Adrenal gland (tissue), 5 donors: ENCODE data around the gene SNX25.

Experiments used
- CTCF ChIP-seq, 6 experiments: fragments of 450-650 bp in 4 of 6; fragments of 200-600 bp in 2 of 6; sonication (generic) in 1 of 6; IDR thresholded peaks; 1 replicate in 5 of 6; 2 replicates in 1 of 6; pipeline versions ENCODE4 v1.5.1 to v1.8.0; 2016 to 2021; ENCODE audit warnings: antibody characterized with exemption in 6 of 6, mild to moderate bottlenecking in 2 of 6, moderate library complexity in 1 of 6
- POLR2A ChIP-seq, 2 donors: fragments of 450-650 bp; IDR thresholded peaks; one replicate each; pipeline ENCODE4 v1.6.1; 2017; ENCODE audit warnings: antibody characterized with exemption in 2 of 2, mild to moderate bottlenecking in 2 of 2, moderate library complexity in 1 of 2
- donor health status: DM: no; HTN: no; CAD: no.

DNA sequence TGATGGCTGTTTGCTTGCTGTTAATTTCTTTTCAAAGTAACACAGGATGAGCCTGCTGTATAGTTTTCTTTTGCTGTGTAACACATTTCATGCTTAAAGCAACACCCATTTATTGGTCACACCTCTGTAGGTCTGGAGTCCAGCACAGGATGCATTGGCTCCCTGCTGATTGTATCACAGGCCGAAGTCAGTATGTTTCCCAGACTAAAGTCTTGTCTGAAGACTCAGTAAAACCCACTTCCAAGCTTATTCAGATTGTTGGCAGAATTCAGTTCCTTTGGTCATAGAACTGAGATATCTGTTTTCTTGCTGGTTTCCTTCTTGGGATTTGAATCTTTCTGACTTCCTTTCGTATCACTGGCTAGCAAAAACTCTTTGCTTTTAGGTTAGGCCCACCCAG, 132.0 kb downstream of the SNX25 start:
- no peak for TF ChIP-seq CTCF (IDR thresholded peaks at IDR 0.05)
- no peak for TF ChIP-seq POLR2A (IDR thresholded peaks at IDR 0.05)
